Stimulated activated CD4-positive, alpha-beta T cell treated with anti-CD3 and anti-CD28 coated beads, Interleukin-12 subunit alpha, Interleukin-12 subunit beta, amount 100 ng/mL, for 24 hours (primary cell): ENCODE data around the gene PHF21A.
"Not testable (repeated sequence)": the region's sequence is repeated elsewhere in the genome, so short reads cannot be mapped to it uniquely, and the experiment has no call there.

Experiments used
- DNase-seq, 2 experiments: peaks; one replicate each; pipeline ENCODE4 v3.0.0-alpha.2; 2020; ENCODE audit warnings: low read depth in 2 of 2

PHF21A gene

DNA sequence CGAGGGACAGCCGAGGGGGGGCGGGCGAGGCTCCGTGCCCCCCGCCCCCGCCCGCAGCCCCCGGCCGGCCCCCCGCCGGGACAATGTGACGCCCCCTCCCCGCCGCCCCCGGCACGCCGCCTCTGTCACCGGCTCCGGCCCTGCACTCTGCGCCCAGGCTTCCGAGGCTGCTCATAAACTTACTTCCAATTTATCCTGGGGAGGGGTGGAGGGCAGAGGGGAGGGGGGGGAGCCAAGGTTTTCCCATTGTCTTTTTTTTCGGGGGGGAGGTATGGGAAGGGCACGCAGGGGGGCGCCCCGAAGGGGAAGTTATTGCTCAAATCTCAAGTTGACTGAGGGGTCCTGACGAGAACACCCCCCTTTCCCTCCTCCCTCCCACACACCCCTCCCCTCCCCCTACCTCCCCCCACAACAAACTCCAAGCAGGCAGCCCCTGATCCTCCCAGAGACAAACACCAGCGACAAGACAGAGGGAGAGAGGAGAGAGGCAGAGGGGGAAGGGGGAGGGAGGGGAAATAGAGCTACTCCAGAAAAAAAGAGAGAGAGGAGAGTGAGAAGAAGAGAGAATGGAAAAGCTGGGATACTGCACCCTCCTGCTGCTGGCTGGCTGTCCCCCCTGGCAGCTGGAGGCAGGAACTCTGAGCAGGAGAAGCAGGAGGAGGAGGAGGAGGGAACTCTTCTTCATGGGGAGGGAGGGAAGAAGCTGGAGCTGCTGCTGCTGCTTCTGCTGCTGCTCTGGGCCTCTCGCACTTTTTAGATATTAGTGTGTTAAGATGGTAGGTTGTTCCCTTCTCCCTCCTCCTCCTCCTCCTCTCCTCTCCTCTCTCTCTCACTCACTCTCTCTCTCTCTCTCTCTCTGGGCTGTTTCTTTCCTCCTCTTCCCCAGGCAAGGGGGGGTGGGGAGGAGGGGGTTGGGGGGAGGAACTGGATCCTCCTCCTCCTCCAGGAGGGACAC lies 631 bp downstream of the PHF21A start:
- DNase-seq = peak in 1 of 2 experiments; percentile 13

- peak in 1 of 2 experiments; percentile 40 for DNase-seq
Measured at GRCh38 chr11:46119352-46120216, 1.7 kb downstream of the PHF21A start.

GRCh38 chr11:46118702-46119351 lies 2.4 kb downstream of the PHF21A start:
- DNase-seq = no peak

DNA sequence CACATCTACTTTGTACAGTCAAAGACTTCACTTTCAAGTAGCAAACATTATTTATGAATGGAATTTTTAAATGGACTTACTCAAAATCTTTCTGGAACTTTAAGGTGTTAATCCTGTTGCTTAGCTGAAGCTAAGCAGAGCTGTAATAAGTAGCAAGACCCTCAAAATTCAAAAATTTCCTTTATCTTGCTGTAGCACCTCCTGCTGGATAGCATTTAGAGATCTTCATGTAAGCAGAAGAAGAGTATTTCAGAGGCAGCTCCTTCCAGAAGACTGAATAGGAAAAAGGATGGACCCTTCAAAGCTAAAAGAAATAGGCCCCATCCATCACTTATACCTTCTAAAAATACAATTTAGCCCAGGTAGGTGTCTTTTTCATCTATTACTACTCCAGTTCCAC lies 3.4 kb downstream of the PHF21A start:
- DNase-seq = no peak

GRCh38 chr11:46116712-46117037 lies 4.6 kb downstream of the PHF21A start:
- not testable (repeated sequence) for DNase-seq

GRCh38 chr11:46116007-46116711 lies 5.1 kb downstream of the PHF21A start:
- no peak for DNase-seq

DNA sequence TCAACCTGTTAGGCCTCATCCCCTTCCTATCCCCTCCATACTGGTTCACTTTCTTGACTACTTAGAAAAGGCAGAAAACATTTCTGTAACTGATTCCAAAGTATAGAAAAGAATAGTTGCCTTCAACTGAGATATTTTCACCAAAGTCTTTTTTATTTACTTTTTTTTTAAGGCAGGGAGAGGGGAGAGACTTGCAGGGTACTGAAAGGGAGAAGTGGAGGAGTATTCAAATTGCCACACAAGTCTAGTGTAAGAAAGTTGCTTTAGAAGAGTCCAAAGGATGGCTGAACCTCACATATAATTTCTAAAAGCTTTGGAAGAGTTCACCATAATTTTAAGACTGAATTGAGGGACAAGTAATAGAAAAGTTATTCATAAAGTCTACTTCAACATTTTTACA lies 6.3 kb downstream of the PHF21A start:
- no peak for DNase-seq

DNA sequence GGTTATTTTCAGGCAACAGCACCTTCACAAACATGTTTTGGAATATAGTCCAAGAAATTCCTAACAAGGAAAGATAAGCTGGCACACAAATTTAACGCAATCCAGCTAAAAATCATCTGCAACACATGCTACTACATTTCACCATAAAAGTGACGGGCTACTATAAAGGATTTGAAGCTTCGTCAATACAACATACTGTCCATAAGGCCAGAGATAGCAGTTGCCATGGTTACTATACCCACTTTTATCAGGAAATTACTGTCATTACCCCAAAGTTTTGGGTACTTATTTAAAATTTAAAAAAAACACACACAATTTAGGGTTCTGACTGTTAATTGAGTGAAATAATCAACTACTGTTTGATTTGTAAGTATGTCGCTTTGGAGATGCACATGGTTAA lies 6.9 kb downstream of the PHF21A start:
- DNase-seq = no peak

- DNase-seq = no peak
Measured at GRCh38 chr11:46112961-46113607, 8.2 kb downstream of the PHF21A start.

- no peak for DNase-seq
Measured at GRCh38 chr11:46108751-46109150, 12.5 kb downstream of the PHF21A start.

- DNase-seq = no peak
Measured at GRCh38 chr11:46107780-46108179, 13.5 kb downstream of the PHF21A start.

DNA sequence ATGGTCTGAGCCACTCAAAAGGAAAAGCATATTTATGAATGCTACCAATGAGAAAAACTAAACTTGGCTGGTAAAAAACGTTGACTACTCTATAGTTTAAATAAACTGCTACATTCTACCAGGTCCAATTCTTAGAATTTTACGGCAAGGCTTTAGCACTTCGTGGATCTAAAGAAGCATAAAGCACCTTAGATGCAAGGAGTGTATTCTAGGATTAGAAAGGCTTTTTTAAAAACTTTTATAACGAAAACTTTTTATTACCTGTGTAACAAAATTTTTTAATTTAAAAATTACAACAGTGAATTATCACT lies 13.9 kb downstream of the PHF21A start:
- no peak for DNase-seq

GRCh38 chr11:46106530-46107407 lies 14.5 kb downstream of the PHF21A start:
- no peak for DNase-seq

DNA sequence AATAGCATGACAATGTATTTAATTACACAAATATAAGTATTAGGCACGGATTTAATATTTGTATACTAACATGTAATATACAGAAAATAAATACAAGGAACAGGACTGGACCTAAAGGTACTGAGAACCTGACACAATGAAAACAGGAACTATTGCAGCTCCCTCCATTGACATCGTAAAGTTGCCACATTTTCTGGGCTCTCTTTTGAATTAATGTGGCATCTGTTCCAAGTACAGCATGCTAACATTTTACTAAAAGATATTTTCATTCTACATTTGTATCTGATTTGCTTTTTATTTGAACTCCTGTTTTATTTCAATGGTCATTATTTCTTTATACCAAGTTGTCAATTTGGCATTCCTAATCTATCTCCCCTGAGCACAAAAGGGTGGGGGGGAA lies 15.3 kb downstream of the PHF21A start:
- DNase-seq = no peak

DNA sequence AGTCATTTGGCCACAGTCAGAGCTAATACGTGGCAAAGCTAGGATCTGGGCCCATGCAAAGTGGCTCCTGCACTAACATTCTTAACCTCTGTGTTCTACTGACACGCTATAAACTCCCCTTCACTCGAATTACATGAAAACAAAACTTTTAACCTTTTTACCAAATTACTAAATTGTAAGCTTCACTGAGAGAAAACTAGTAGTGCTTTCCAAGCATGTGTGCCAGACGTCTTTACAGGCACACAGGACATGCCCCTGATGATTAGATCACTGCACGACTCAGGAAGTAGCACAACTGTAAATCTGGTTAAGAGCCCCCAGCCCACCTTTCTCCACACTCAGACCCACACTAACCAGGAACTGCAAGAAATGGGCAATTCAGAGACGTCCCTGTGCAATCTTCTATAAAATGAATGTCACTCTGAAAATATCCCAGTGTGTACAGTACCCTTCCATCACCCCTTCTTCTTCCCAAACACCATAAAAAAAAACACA lies 16.1 kb downstream of the PHF21A start:
- DNase-seq = no peak

DNA sequence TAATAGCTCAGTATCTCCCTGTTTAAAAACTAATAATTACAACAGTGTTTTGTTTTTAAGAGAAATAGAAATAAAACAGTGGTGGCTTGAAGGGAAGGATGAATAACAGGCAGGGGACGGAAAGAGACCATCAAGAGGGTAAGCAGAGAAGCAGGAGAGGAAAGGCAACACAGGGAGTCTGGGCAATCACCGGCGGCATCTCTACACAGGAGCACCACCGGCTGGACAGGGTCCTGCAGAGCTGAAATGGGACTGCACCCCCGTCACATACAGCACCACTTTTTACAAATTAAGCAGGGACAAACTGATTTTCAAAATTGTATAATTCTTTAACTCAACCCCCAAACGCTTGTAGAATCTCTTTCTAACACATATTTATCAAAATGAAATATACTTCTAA lies 18.4 kb downstream of the PHF21A start:
- no peak for DNase-seq

- no peak for DNase-seq
Measured at GRCh38 chr11:46100670-46101069, 20.6 kb downstream of the PHF21A start.

GRCh38 chr11:46099963-46100316 lies 21.3 kb downstream of the PHF21A start:
- no peak for DNase-seq

- no peak for DNase-seq
Measured at GRCh38 chr11:46090375-46090774, 30.9 kb downstream of the PHF21A start.

DNA sequence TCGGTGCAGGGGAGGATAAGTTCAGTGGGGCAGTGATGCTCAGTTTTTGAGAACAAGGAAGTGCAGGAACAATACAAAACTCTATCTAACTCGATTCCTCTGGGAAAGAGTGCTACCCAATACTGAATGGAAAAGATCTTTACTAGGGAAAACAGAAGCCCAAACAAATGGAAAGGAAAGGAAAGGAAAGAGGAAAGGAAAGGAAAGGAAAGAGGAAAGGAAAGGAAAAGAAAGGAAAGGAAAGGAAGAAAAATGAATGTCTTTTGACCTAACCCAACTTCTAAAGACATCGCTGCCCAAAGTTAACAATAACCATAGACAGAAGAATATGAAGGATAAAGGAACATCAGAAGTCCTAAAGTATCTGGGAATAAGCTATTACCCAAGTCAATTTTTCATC lies 41.6 kb downstream of the PHF21A start:
- no peak for DNase-seq
